Right lobe of liver (tissue), 4 donors: Measurements from ENCODE around the gene CRYBA2.

Experiments
- POLR2A ChIP-seq: fragments of 450-650 bp; IDR thresholded peaks from one replicate; pipeline ENCODE4 v1.6.1; 2017; ENCODE audit warnings: antibody characterized with exemption, mild to moderate bottlenecking
- TF ChIP-seq, protein P1 (sequence below), 4 donors: fragments of 200-600 bp in 3 of 4; fragments of 450-650 bp in 1 of 4; IDR thresholded peaks; one replicate each; pipeline versions ENCODE4 v1.5.1 to v1.8.0; 2016 to 2022; ENCODE audit warnings: antibody characterized with exemption in 4 of 4, mild to moderate bottlenecking in 2 of 4
- donor health status: DM: no; HTN: no; CAD: no.
- donor health status: DM: no; HTN: no; CAD: no.
- donor health status: DM: no; HTN: yes; CAD: no.

DNA sequence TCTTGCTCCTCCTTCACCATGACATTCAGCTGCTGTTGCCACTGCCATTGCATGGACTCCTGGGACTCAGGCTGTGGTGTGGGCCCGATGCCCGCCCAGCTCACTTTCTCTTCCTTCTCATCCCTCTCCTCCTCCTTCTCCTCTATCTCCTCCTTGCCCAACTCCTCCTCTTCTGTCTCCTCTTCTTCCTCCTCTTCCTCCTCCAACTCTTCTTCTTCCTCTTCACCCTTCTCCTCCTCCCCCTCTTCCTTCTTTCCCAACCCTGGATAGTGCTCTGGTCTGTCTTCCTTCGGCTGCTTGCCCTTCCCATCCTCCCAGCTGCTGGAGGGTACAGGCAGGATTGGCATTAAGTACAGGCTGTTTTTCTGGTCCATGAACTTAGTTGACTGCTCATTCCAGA, 10.8 kb upstream of the CRYBA2 start:
- TF ChIP-seq, protein P1, sequence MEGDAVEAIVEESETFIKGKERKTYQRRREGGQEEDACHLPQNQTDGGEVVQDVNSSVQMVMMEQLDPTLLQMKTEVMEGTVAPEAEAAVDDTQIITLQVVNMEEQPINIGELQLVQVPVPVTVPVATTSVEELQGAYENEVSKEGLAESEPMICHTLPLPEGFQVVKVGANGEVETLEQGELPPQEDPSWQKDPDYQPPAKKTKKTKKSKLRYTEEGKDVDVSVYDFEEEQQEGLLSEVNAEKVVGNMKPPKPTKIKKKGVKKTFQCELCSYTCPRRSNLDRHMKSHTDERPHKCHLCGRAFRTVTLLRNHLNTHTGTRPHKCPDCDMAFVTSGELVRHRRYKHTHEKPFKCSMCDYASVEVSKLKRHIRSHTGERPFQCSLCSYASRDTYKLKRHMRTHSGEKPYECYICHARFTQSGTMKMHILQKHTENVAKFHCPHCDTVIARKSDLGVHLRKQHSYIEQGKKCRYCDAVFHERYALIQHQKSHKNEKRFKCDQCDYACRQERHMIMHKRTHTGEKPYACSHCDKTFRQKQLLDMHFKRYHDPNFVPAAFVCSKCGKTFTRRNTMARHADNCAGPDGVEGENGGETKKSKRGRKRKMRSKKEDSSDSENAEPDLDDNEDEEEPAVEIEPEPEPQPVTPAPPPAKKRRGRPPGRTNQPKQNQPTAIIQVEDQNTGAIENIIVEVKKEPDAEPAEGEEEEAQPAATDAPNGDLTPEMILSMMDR (IDR thresholded peaks at IDR 0.05) = no peak
- no peak for TF ChIP-seq POLR2A
